Panc1 (cell line): ENCODE results near the gene HS1BP3. TPM values are rescaled to one million over a fixed set of nuclear protein-coding genes. Genes with fewer than 3 reads are reported as not detected.

Experiments
- ATAC-seq: fragments of 200-7000 bp; cut with Tn5 transposase; 2 replicates; pipeline ENCODE4 v1.9.1; 2020; ENCODE audit warnings: mild to moderate bottlenecking, moderate library complexity
- BruUV-seq: library from RNA; stranded (reverse); fragments of 400-500 nt; replicated peaks from 2 replicates; lab custom pipeline; 2021; lab: Mats Ljungman, UMichigan
- CTCF ChIA-PET: fragments of 300-600 bp; sonication (Branson Sonifier 250); formaldehyde crosslinking; loops from one replicate; lab custom pipeline; 2022; ENCODE audit warnings: antibody characterized with exemption; lab: Charles Lee
- POLR2A ChIA-PET: fragments of 300-600 bp; sonication (Branson Sonifier 250); formaldehyde crosslinking; loops from one replicate; lab custom pipeline; 2022; ENCODE audit warnings: antibody characterized with exemption; lab: Charles Lee
- DNase-seq: peaks from one replicate; pipeline ENCODE4 v3.0.0-alpha.2; 2010; ENCODE audit warnings: low read depth, low spot score
- H3K27ac ChIP-seq: 2 replicates; pipeline ENCODE4 v1.5.1; 2011; ENCODE audit warnings: mild to moderate bottlenecking, low read length, inconsistent platforms
- H3K27me3 ChIP-seq: fragments of 200-500 bp; sonication (Bioruptor generic); 2 replicates; pipeline ENCODE4 v1.6.0; 2014; ENCODE audit warnings: low read length, inconsistent platforms; ENCODE audit not compliant: control insufficient read depth, insufficient read depth
- H3K36me3 ChIP-seq: fragments of 200-500 bp; sonication (Bioruptor generic); 2 replicates; pipeline ENCODE4 v1.5.1; 2014; ENCODE audit warnings: inconsistent platforms, mild to moderate bottlenecking, low read length, moderate library complexity; ENCODE audit not compliant: control insufficient read depth, insufficient read depth
- H3K4me1 ChIP-seq: 2 replicates; pipeline ENCODE4 v1.5.1; 2011; ENCODE audit warnings: inconsistent platforms, mild to moderate bottlenecking, low read length, moderate library complexity; ENCODE audit not compliant: control insufficient read depth, insufficient read depth
- H3K4me3 ChIP-seq, 2 experiments: 2 replicates each; pipeline ENCODE4 v1.5.1; 2011 to 2012; ENCODE audit warnings: low read depth in 2 of 2, low read length in 2 of 2, mild to moderate bottlenecking in 2 of 2, inconsistent platforms in 1 of 2, moderate library complexity in 1 of 2
- H3K9me3 ChIP-seq: fragments of 200-500 bp; sonication (Bioruptor generic); 2 replicates; pipeline ENCODE4 v1.5.1; 2014; ENCODE audit warnings: low read depth, mild to moderate bottlenecking, inconsistent platforms, low read length, moderate library complexity; ENCODE audit not compliant: control insufficient read depth, insufficient read depth
- CTCF ChIP-seq: fragments of 450-650 bp; IDR thresholded peaks from 2 replicates; pipeline ENCODE4 v1.5.1; 2017; ENCODE audit warnings: mild to moderate bottlenecking
- POLR2AphosphoS5 ChIP-seq: IDR thresholded peaks from 2 replicates; pipeline ENCODE4 v1.6.1; 2012; ENCODE audit warnings: mild to moderate bottlenecking, low read depth, low read length, moderate library complexity
- REST ChIP-seq, 2 experiments: IDR thresholded peaks; 2 replicates each; pipeline ENCODE4 v1.6.1; 2011 to 2012; ENCODE audit warnings: low read depth in 2 of 2, control low read depth in 1 of 2, low read length in 1 of 2, mild to moderate bottlenecking in 1 of 2, moderate library complexity in 1 of 2; ENCODE audit not compliant: insufficient read depth in 1 of 2
- SIN3A ChIP-seq: IDR thresholded peaks from 2 replicates; pipeline ENCODE4 v1.6.1; 2012; ENCODE audit warnings: low read depth, mild to moderate bottlenecking, low read length, moderate library complexity, borderline replicate concordance; ENCODE audit not compliant: insufficient read depth
- TCF7L2 ChIP-seq: IDR thresholded peaks from 2 replicates; pipeline ENCODE4 v1.6.1; 2011; ENCODE audit warnings: mild to moderate bottlenecking, low read depth, low read length, inconsistent platforms
- in situ Hi-C: cut with HindIII; loops from 2 replicates; pipeline ENCODE4 v1.10.0; 2016; ENCODE audit warnings: low sequenced_read_pairs, low pct_unique_long_range_greater_than_20kb
- intact Hi-C: fragments of 100-400 bp; cut with micrococcal nuclease; formaldehyde crosslinking; loops from one replicate; pipeline ENCODE4 v1.10.0; 2022; ENCODE audit not compliant: unreplicated experiment
- total RNA-seq: library from RNA; stranded (reverse); gene quantifications from one replicate; pipeline ENCODE4 v1.2.1, GENCODE V29; 2021; ENCODE audit not compliant: unreplicated experiment

HS1BP3 gene
- total RNA-seq, 1 experiment from 2014 or later: 46.1 TPM

GRCh38 chr2:20693317-20693716, 42.4 kb upstream of the HS1BP3 start:
- BruUV-seq: no TSS peak
- ChIA-PET CTCF (no interaction called here), POLR2A (no interaction called here)
- no peak for DNase-seq
- H3K27ac ChIP-seq: no peak overlapping the region
- intact Hi-C loops (no loop called here), in situ Hi-C loops (no loop called here)
- no peaks in the 10 kb centered on the region for H3K9me3 ChIP-seq
- H3K27me3 ChIP-seq: no peaks in the 10 kb centered on the region
- no peaks in the 10 kb centered on the region for H3K36me3 ChIP-seq
- no peak overlapping the region for H3K4me3 ChIP-seq
- H3K4me1 ChIP-seq: no peaks in the 10 kb centered on the region
- TF ChIP-seq CTCF (no peak), POLR2AphosphoS5 (no peak), TCF7L2 (no peak), SIN3A (no peak), REST (IDR thresholded peaks at IDR 0.05; ENCODE audit: insufficient read depth in 1 of 2, low read depth in 2 of 2, low read length in 1 of 2) (no peak)
- no peak for ATAC-seq

- H3K36me3 ChIP-seq: no peaks in the 10 kb centered on the region
- H3K9me3 ChIP-seq: no peaks in the 10 kb centered on the region
- no peaks in the 10 kb centered on the region for H3K27me3 ChIP-seq
- intact Hi-C loops: no loop called here
- in situ Hi-C loops: no loop called here
- ChIA-PET CTCF (no interaction called here), POLR2A (no interaction called here)
- H3K27ac ChIP-seq: no peak overlapping the region
- H3K4me3 ChIP-seq: no peak overlapping the region
- no peak for DNase-seq
- no TSS peak for BruUV-seq
- no peaks in the 10 kb centered on the region for H3K4me1 ChIP-seq
- no peak for ATAC-seq
- TF ChIP-seq TCF7L2 (no peak), POLR2AphosphoS5 (no peak), REST (IDR thresholded peaks at IDR 0.05; ENCODE audit: insufficient read depth in 1 of 2, low read depth in 2 of 2, low read length in 1 of 2) (no peak), CTCF (no peak), SIN3A (no peak)
These were observed 41.2 kb upstream of the HS1BP3 start for GRCh38 chr2:20692081-20692480.
